K562 (cell line): Measurements from ENCODE around the gene SCAMP1. TPM values are rescaled to one million over a fixed set of nuclear protein-coding genes. Genes with fewer than 3 reads are reported as not detected.

ENCODE experiments used
- ARHGAP35 ChIP-seq: fragments of 450-650 bp; IDR thresholded peaks from 2 replicates; pipeline ENCODE4 v1.6.1; 2018; ENCODE audit not compliant: partially characterized antibody
- CREB5 ChIP-seq: fragments of 250-450 bp; sonication (Bioruptor Pico); IDR thresholded peaks from 2 replicates; pipeline ENCODE4 v1.5.0; 2020; ENCODE audit warnings: mild to moderate bottlenecking
- DDX20 ChIP-seq: fragments of 450-650 bp; IDR thresholded peaks from 2 replicates; pipeline ENCODE4 v1.6.1; 2016; ENCODE audit warnings: missing genetic modification characterization, low read depth, mild to moderate bottlenecking, missing compliant biosample characterization, moderate library complexity
- E2F3 ChIP-seq: fragments of 250-450 bp; sonication (Bioruptor Pico); IDR thresholded peaks from 2 replicates; pipeline ENCODE4 v1.4.0; 2020; ENCODE audit warnings: mild to moderate bottlenecking
- EP400 ChIP-seq: fragments of 450-650 bp; IDR thresholded peaks from 2 replicates; pipeline ENCODE4 v1.6.1; 2017; ENCODE audit warnings: antibody characterized with exemption, mild to moderate bottlenecking, moderate library complexity
- GATA2 ChIP-seq: sonication (generic); formaldehyde crosslinking; IDR thresholded peaks from 2 replicates; pipeline ENCODE4 v1.4.0; 2020; ENCODE audit warnings: mild to moderate bottlenecking, missing genetic modification reagents
- HMG20A ChIP-seq: fragments of 450-650 bp; formaldehyde crosslinking; conservative IDR thresholded peaks from 2 replicates; pipeline ENCODE4 v1.4.0; 2020; ENCODE audit warnings: mild to moderate bottlenecking, mixed read lengths
- HNRNPL ChIP-seq: fragments of 200-400 bp; formaldehyde crosslinking; IDR thresholded peaks from 2 replicates; pipeline ENCODE4 v1.6.1; 2017; ENCODE audit warnings: low read depth, mild to moderate bottlenecking, low read length
- MCM5 ChIP-seq: fragments of 450-650 bp; IDR thresholded peaks from 2 replicates; pipeline ENCODE4 v1.6.1; 2016; ENCODE audit warnings: low read depth
- NBN ChIP-seq: fragments of 450-650 bp; IDR thresholded peaks from 2 replicates; pipeline ENCODE4 v1.6.1; 2016; ENCODE audit warnings: low read depth, mild to moderate bottlenecking
- NR2F6 ChIP-seq: fragments of 450-650 bp; formaldehyde crosslinking; IDR thresholded peaks from 2 replicates; pipeline ENCODE4 v1.4.0; 2020; ENCODE audit warnings: mild to moderate bottlenecking
- PHB2 ChIP-seq: fragments of 450-650 bp; IDR thresholded peaks from 2 replicates; pipeline ENCODE4 v1.6.1; 2017; ENCODE audit warnings: low read depth
- RFX7 ChIP-seq: fragments of 250-450 bp; sonication (Bioruptor Pico); IDR thresholded peaks from 2 replicates; pipeline ENCODE4 v1.5.1; 2021; ENCODE audit warnings: mild to moderate bottlenecking
- SMARCB1 ChIP-seq: IDR thresholded peaks from 2 replicates; pipeline ENCODE4 v1.6.1; 2011; ENCODE audit warnings: improper control_type of control experiment, low read depth; ENCODE audit not compliant: insufficient read length
- TGIF2 ChIP-seq: sonication (generic); formaldehyde crosslinking; IDR thresholded peaks from 2 replicates; pipeline ENCODE4 v1.8.1; 2022; ENCODE audit warnings: mild to moderate bottlenecking, missing genetic modification reagents, moderate library complexity
- VEZF1 ChIP-seq: fragments of 200-800 bp; sonication (Bioruptor generic); IDR thresholded peaks from 2 replicates; pipeline ENCODE4 v1.6.1; 2017; ENCODE audit warnings: missing genetic modification characterization, missing compliant biosample characterization
- ZC3H11A ChIP-seq: IDR thresholded peaks from 2 replicates; pipeline ENCODE4 v1.6.1; 2012; ENCODE audit warnings: low read depth, low read length, improper control_type of control experiment
- ZFP36 ChIP-seq: fragments of 150-350 bp; IDR thresholded peaks from 2 replicates; pipeline ENCODE4 v1.6.1; 2018; ENCODE audit warnings: low read length, low read depth; ENCODE audit not compliant: partially characterized antibody
- ZNF140 ChIP-seq: fragments of 250-450 bp; sonication (Bioruptor Pico); IDR thresholded peaks from 2 replicates; pipeline ENCODE4 v1.8.0; 2021; ENCODE audit warnings: moderate library complexity, mild to moderate bottlenecking, inconsistent platforms
- polyA plus RNA-seq, 8 experiments: library from polyadenylated mRNA; depleted of rRNA in 4 of 8; stranded (reverse) in 5 of 8; unstranded in 3 of 8; fragments of >200 nt; fragmentation: Nextera tagmentation in 2 of 8; fragmentation: Illumina TruSeq in 1 of 8; extraction: Ambion mirVana in 2 of 8; extraction: Trizol in 1 of 8; gene quantifications; 2 replicates each; pipeline versions ENCODE4 v1.2.1 to v1.2.3, GENCODE V29; 2011 to 2014; ENCODE audit warnings: inconsistent platforms in 1 of 8, missing spikeins in 1 of 8
- total RNA-seq, 7 experiments: library from RNA; depleted of rRNA in 6 of 7; stranded (reverse); fragments of >200 nt in 6 of 7; fragmentation: Illumina TruSeq in 2 of 7; extraction: Trizol in 2 of 7; gene quantifications; 2 replicates each; pipeline versions ENCODE4 v1.2.1 to v1.2.3, GENCODE V29; 2011 to 2021; ENCODE audit warnings: low replicate concordance in 1 of 7
- TF ChIP-seq, protein P1 (sequence below): fragments of 450-650 bp; conservative IDR thresholded peaks from 2 replicates; pipeline ENCODE4 v1.6.1; 2016; ENCODE audit warnings: missing genetic modification characterization, low read depth, mild to moderate bottlenecking, missing compliant biosample characterization, moderate library complexity
- TF ChIP-seq, protein P2 (sequence below): sonication (generic); formaldehyde crosslinking; IDR thresholded peaks from 2 replicates; pipeline ENCODE4 v1.8.1; 2022; ENCODE audit warnings: missing genetic modification reagents
- TF ChIP-seq, protein P3 (sequence below), 2 experiments: IDR thresholded peaks; 2 replicates each; pipeline ENCODE4 v1.6.1; 2012; ENCODE audit warnings: improper control_type of control experiment in 2 of 2, low read depth in 2 of 2, low read length in 2 of 2, borderline replicate concordance in 1 of 2

Gene SCAMP1
- total and polyA plus RNA-seq, 9 of the 15 experiments (the other 6 are each of a cell fraction or from before 2014, with no cell fraction given) = 5.4 to 23.9 (median 13.8) TPM

DNA sequence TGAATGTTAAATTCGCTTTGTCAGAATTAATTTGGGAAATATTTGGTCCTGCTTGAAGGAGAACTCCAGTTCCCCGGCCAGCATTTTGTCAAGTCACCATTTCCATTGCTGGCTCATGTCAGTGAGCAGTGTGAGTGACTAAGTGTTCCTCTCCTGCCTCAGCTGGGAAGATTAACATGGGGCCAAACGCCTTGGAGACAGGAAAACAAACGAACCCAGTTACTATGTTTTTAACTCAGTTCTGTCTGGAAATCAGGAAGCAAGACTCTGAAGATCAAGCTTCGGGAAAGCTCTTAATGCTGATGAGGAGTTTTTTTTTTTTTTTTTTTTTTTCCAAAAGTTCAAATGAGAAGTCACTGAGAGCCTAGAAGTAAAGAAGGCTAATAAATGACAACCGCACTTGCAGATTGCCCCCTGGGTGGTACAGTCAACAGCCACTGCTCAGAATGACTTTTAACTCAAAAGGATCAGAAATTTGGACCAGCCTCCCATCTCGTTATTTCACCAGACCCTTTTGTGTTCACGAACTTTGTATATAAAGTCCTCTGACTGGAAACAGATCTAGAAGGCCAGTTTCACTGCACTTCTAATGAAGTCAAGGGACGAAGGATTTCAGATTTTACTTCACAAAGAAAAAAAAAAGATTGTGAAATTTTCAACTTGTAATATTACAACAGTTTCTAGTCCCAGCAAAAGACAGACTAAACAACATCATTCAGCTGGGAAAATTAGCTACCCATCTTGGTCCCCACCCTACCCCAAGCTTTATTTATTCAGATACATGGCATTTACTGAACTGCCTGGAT lies 166.8 kb downstream of the SCAMP1 start (continued):
- TF ChIP-seq, protein P1, sequence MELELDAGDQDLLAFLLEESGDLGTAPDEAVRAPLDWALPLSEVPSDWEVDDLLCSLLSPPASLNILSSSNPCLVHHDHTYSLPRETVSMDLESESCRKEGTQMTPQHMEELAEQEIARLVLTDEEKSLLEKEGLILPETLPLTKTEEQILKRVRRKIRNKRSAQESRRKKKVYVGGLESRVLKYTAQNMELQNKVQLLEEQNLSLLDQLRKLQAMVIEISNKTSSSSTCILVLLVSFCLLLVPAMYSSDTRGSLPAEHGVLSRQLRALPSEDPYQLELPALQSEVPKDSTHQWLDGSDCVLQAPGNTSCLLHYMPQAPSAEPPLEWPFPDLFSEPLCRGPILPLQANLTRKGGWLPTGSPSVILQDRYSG = no peak
- TF ChIP-seq NR2F6 (CRISPR knock-in tag) (no peak), E2F3 (CRISPR knock-in tag) (no peak), PHB2 (no peak), HNRNPL (no peak), NBN (no peak), DDX20 (no peak), ARHGAP35 (no peak), SMARCB1 (no peak), CREB5 (CRISPR knock-in tag) (no peak), VEZF1 (peak; percentile 45; the same call in 1 of the 2 replicates), TGIF2 (no peak), HMG20A (CRISPR knock-in tag) (no peak), ZFP36 (no peak), ZNF140 (CRISPR knock-in tag) (no peak), ZC3H11A (no peak), GATA2 (CRISPR knock-in tag) (no peak), EP400 (peak; percentile 30; the same call in 1 of the 2 replicates), RFX7 (CRISPR knock-in tag) (no peak), MCM5 (no peak)
- TF ChIP-seq, protein P2, sequence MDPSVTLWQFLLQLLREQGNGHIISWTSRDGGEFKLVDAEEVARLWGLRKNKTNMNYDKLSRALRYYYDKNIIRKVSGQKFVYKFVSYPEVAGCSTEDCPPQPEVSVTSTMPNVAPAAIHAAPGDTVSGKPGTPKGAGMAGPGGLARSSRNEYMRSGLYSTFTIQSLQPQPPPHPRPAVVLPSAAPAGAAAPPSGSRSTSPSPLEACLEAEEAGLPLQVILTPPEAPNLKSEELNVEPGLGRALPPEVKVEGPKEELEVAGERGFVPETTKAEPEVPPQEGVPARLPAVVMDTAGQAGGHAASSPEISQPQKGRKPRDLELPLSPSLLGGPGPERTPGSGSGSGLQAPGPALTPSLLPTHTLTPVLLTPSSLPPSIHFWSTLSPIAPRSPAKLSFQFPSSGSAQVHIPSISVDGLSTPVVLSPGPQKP (CRISPR knock-in tag) = no peak
- TF ChIP-seq, protein P3, sequence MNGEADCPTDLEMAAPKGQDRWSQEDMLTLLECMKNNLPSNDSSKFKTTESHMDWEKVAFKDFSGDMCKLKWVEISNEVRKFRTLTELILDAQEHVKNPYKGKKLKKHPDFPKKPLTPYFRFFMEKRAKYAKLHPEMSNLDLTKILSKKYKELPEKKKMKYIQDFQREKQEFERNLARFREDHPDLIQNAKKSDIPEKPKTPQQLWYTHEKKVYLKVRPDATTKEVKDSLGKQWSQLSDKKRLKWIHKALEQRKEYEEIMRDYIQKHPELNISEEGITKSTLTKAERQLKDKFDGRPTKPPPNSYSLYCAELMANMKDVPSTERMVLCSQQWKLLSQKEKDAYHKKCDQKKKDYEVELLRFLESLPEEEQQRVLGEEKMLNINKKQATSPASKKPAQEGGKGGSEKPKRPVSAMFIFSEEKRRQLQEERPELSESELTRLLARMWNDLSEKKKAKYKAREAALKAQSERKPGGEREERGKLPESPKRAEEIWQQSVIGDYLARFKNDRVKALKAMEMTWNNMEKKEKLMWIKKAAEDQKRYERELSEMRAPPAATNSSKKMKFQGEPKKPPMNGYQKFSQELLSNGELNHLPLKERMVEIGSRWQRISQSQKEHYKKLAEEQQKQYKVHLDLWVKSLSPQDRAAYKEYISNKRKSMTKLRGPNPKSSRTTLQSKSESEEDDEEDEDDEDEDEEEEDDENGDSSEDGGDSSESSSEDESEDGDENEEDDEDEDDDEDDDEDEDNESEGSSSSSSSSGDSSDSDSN (IDR thresholded peaks at IDR 0.05; ENCODE audit: borderline replicate concordance in 1 of 2, low read depth in 2 of 2, low read length in 2 of 2) = no peak
